Spleen (tissue), 11 donors: Measurements from ENCODE around the gene CNTNAP2. TPM values are rescaled to one million over a fixed set of nuclear protein-coding genes. Genes with fewer than 3 reads are reported as not detected.

Experiments
- DNase-seq: peaks from one replicate; pipeline ENCODE4 v3.0.0-alpha.2; 2020
- H3K27ac ChIP-seq, 8 donors: fragments of 200-600 bp; sonication (generic) in 7 of 8; 1 replicate in 4 of 8; 2 replicates in 4 of 8; pipeline versions ENCODE4 v1.5.0 to v1.8.0; 2016 to 2021; ENCODE audit warnings: inconsistent platforms in 4 of 8, mild to moderate bottlenecking in 4 of 8, moderate library complexity in 1 of 8
- H3K27me3 ChIP-seq, 7 donors: fragments of 200-600 bp; sonication (generic) in 6 of 7; replicated peaks in 1 of 7; 1 replicate in 4 of 7; 2 replicates in 3 of 7; pipeline versions ENCODE4 v1.5.0 to v1.8.0; 2016 to 2021; ENCODE audit warnings: inconsistent platforms in 3 of 7, mild to moderate bottlenecking in 1 of 7
- H3K36me3 ChIP-seq, 6 donors: fragments of 200-600 bp; sonication (generic) in 5 of 6; 1 replicate in 4 of 6; 2 replicates in 2 of 6; pipeline versions ENCODE4 v1.5.0 to v1.8.0; 2016 to 2021; ENCODE audit warnings: inconsistent platforms in 2 of 6
- H3K4me1 ChIP-seq, 6 donors: fragments of 200-600 bp; sonication (generic) in 5 of 6; 1 replicate in 3 of 6; 2 replicates in 3 of 6; pipeline versions ENCODE4 v1.5.0 to v1.8.0; 2016 to 2021; ENCODE audit warnings: inconsistent platforms in 3 of 6
- H3K4me3 ChIP-seq, 8 donors: fragments of 200-600 bp; sonication (generic) in 7 of 8; 1 replicate in 4 of 8; 2 replicates in 4 of 8; pipeline versions ENCODE4 v1.5.0 to v1.8.0; 2016 to 2021; ENCODE audit warnings: inconsistent platforms in 4 of 8, mild to moderate bottlenecking in 4 of 8, moderate library complexity in 2 of 8
- H3K9me3 ChIP-seq, 8 donors: fragments of 200-600 bp; sonication (generic) in 7 of 8; 1 replicate in 4 of 8; 2 replicates in 4 of 8; pipeline versions ENCODE4 v1.5.0 to v1.8.0; 2016 to 2021; ENCODE audit warnings: inconsistent platforms in 4 of 8
- CTCF ChIP-seq, 11 experiments: fragments of 200-600 bp in 7 of 11; fragments of 450-650 bp in 4 of 11; sonication (generic) in 4 of 11; IDR thresholded peaks in 8 of 11; conservative IDR thresholded peaks in 3 of 11; 1 replicate in 7 of 11; 2 replicates in 4 of 11; pipeline versions ENCODE4 v1.4.0 to v1.8.0; 2016 to 2021; ENCODE audit warnings: antibody characterized with exemption in 11 of 11, inconsistent platforms in 4 of 11, mild to moderate bottlenecking in 1 of 11
- POLR2A ChIP-seq, 3 donors: fragments of 450-650 bp; IDR thresholded peaks; one replicate each; pipeline ENCODE4 v1.5.1; 2017; ENCODE audit warnings: antibody characterized with exemption in 3 of 3, mild to moderate bottlenecking in 1 of 3
- POLR2AphosphoS5 ChIP-seq, 3 donors: sonication (generic); formaldehyde crosslinking; IDR thresholded peaks; one replicate each; pipeline ENCODE4 v1.5.1; 2017; ENCODE audit warnings: antibody characterized with exemption in 3 of 3
- WGBS, 5 donors: extraction: QIAGEN DNeasy Blood & Tissue Kit in 3 of 5; methylation state at CpG; one replicate each; pipeline versions ENCODE4 v1.1.5 to v1.1.7; 2013 to 2018; 5-methylcytosine and 5-hydroxymethylcytosine counted together
- intact Hi-C: fragments of 100-400 bp; cut with DNase I; formaldehyde crosslinking; loops from one replicate; pipeline ENCODE4 v1.15.0; 2023; ENCODE audit warnings: low total_unique reads
- polyA plus RNA-seq, 3 donors: library from polyadenylated mRNA; stranded (reverse); fragments of 200-250 nt; gene quantifications; one replicate each; pipeline ENCODE4 v1.2.1, GENCODE V29; 2013
- total RNA-seq, 7 donors: library from RNA; depleted of rRNA in 3 of 7; stranded (reverse); fragments of >200 nt in 3 of 7; fragmentation: NEBNext Ultra II Directional in 4 of 7; extraction: Animal tissue kit (Norgen Biotek cat#: 25700) in 4 of 7; gene quantifications; one replicate each; pipeline versions ENCODE4 v1.1.0 to v1.2.1, GENCODE V29; 2016 to 2021
- donor health status: healthy with polysubstance abuse.
- donor health status: DM: no; HTN: no; CAD: no; lungs with moderate emphysema.
- donor health status: DM: no; HTN: no; CAD: no.
- donor health status: Bipolar disorder and iron deficiency.
- donor health status: healthy.
- donor health status: DM: no; HTN: no; CAD: no.
- donor health status: DM: yes; HTN: yes; CAD: no.

CNTNAP2 gene
- total and polyA plus RNA-seq, 10 donors, result 0.13 to 2.0 (median 0.82) TPM

DNA sequence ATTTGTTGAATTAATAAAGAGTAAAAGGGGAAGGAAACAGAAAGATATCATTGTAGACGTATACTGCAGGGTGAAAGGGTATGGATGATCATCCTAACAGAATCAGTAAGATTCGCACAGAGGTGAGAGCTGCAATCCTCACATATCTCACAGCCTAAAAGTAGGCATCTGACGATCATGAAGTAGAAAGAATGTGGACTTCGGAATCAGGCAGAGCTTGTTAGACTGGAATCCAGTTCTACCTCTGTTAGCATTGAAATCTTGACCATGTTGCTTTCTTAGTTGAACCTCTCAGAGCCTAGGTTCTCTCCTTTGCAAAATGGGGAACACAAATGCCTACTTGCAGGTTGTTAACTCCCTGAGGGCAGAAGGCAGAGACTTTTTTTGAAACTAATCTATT lies 2154.0 kb downstream of the CNTNAP2 start:
- DNase-seq, result no peak
- no peak for TF ChIP-seq CTCF (IDR thresholded peaks at IDR 0.05 in 8 of 11, conservative IDR thresholded peaks at IDR 0.05 in 3 of 11)
- no peak for TF ChIP-seq POLR2A (IDR thresholded peaks at IDR 0.05)
- no peak for TF ChIP-seq POLR2AphosphoS5 (IDR thresholded peaks at IDR 0.05)
- WGBS, 5 donors, result 82 to 92% (median 88%) methylated on average over 4 of the region's 4 CpGs
- Histone ChIP-seq H3K4me3 (no peak overlapping the region), H3K27ac (no peak overlapping the region), H3K36me3 (no peaks in the 10 kb centered on the region), H3K27me3 (no peaks in the 10 kb centered on the region), H3K4me1 (peaks cover 0 to 6% (median 0%) of the 10 kb centered on the region in 6 donors), H3K9me3 (no peaks in the 10 kb centered on the region)
- intact Hi-C loops, result no loop called here

DNA sequence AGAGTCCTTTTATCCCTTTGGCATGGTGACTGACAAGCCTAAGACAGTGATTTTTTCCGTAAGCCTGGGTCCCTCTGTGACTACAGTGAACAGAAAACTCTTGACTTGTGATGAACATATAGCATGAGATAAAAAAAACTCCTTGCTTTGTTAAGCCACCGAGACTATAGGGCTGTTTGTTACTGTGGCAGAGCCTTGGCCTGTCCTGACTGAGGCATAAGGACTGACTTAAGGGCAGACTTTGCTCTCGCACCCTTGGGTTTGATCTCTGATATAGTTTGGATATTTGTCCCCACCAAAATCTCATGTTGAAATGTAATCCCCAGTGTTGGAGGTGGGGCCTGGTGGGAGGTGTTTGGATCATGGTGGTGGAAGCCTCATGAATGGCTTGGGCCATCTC lies 2157.5 kb downstream of the CNTNAP2 start:
- 86 to 96% (median 94%) methylated on average over 3 of the region's 3 CpGs for WGBS, 5 donors
- no peak overlapping the region for H3K27ac ChIP-seq
- H3K27me3 ChIP-seq, result no peaks in the 10 kb centered on the region
- no peaks in the 10 kb centered on the region for H3K36me3 ChIP-seq
- TF ChIP-seq POLR2A (IDR thresholded peaks at IDR 0.05) (no peak), POLR2AphosphoS5 (IDR thresholded peaks at IDR 0.05) (no peak), CTCF (IDR thresholded peaks at IDR 0.05 in 8 of 11, conservative IDR thresholded peaks at IDR 0.05 in 3 of 11) (no peak)
- no peak overlapping the region for H3K4me3 ChIP-seq
- peaks cover 4 to 17% (median 11%) of the 10 kb centered on the region in 6 donors for H3K4me1 ChIP-seq
- intact Hi-C loops, result no loop called here
- no peaks in the 10 kb centered on the region for H3K9me3 ChIP-seq
- DNase-seq, result no peak

GRCh38 chr7:148275359-148275890 lies 2158.8 kb downstream of the CNTNAP2 start:
- Histone ChIP-seq H3K9me3 (no peaks in the 10 kb centered on the region), H3K4me1 (peaks cover 4 to 17% (median 11%) of the 10 kb centered on the region in 6 donors), H3K27ac (no peak overlapping the region), H3K36me3 (no peaks in the 10 kb centered on the region), H3K27me3 (no peaks in the 10 kb centered on the region), H3K4me3 (no peak overlapping the region)
- 70 to 87% (median 81%) methylated on average over 4 of the region's 4 CpGs for WGBS, 5 donors
- TF ChIP-seq CTCF (IDR thresholded peaks at IDR 0.05 in 8 of 11, conservative IDR thresholded peaks at IDR 0.05 in 3 of 11), result no peak
- no peak for TF ChIP-seq POLR2AphosphoS5 (IDR thresholded peaks at IDR 0.05)
- TF ChIP-seq POLR2A (IDR thresholded peaks at IDR 0.05), result no peak
- intact Hi-C loops, result no loop called here
- DNase-seq, result no peak

DNA sequence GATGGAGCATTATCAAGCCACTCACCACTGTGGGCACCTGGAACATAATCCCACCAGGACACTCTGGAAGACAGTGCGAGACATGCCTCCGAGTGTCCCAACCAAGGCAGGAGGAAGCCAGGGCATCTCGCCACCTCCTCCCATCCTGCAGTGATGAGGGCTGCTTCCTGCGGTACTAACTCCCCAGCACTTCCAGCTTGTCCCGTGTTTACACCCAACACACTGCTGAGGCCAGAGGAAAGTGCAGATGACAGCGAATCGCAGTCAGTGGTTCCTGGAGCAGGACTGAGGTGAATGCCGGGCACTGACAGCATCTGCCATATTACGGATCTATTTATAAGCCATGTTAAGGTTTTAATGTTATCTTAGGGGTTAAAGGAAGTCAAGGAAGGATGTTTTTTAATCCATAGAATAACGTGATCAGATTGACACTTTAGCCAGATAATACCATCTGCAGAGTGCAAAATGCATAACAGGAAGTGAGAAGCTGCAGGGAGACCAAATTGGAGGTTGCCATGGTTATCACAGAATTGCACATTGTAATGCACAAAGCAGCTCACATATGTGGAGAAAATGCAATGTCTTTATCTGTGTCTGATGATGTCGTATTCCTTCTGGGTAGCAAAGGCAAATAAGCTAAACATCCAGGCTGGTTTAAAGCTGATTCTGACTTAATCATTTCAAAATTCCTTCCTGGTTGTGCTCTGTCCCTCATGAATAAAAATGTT lies 2159.9 kb downstream of the CNTNAP2 start:
- Histone ChIP-seq H3K27ac (no peak overlapping the region), H3K27me3 (no peaks in the 10 kb centered on the region), H3K9me3 (no peaks in the 10 kb centered on the region), H3K4me1 (peaks cover 4 to 17% (median 11%) of the 10 kb centered on the region in 6 donors), H3K36me3 (no peaks in the 10 kb centered on the region), H3K4me3 (no peak overlapping the region)
- DNase-seq, result no peak
- intact Hi-C loops, result no loop called here
- WGBS, 5 donors, result 59 to 68% (median 66%) methylated on average over 11 of the region's 11 CpGs
- TF ChIP-seq POLR2AphosphoS5 (IDR thresholded peaks at IDR 0.05) (peak in 1 of 3 donors; percentile 51), CTCF (IDR thresholded peaks at IDR 0.05 in 8 of 11, conservative IDR thresholded peaks at IDR 0.05 in 3 of 11) (no peak)
